A549 (cell line): ENCODE measurements around the gene IL4I1.

Experiments
- TF ChIP-seq, protein P1 (sequence below): fragments of >200 bp; sonication (Bioruptor Twin); formaldehyde crosslinking; IDR thresholded peaks from 3 replicates; pipeline ENCODE4 v1.5.1; 2016
- TF ChIP-seq, protein P2 (sequence below): fragments of 200-600 bp; sonication (generic); IDR thresholded peaks from 2 replicates; pipeline ENCODE4 v1.6.1; 2016; ENCODE audit warnings: antibody characterized with exemption, mild to moderate bottlenecking, moderate library complexity

GRCh38 chr19:49933643-49934042, 37.0 kb upstream of the IL4I1 start:
- TF ChIP-seq, protein P1, sequence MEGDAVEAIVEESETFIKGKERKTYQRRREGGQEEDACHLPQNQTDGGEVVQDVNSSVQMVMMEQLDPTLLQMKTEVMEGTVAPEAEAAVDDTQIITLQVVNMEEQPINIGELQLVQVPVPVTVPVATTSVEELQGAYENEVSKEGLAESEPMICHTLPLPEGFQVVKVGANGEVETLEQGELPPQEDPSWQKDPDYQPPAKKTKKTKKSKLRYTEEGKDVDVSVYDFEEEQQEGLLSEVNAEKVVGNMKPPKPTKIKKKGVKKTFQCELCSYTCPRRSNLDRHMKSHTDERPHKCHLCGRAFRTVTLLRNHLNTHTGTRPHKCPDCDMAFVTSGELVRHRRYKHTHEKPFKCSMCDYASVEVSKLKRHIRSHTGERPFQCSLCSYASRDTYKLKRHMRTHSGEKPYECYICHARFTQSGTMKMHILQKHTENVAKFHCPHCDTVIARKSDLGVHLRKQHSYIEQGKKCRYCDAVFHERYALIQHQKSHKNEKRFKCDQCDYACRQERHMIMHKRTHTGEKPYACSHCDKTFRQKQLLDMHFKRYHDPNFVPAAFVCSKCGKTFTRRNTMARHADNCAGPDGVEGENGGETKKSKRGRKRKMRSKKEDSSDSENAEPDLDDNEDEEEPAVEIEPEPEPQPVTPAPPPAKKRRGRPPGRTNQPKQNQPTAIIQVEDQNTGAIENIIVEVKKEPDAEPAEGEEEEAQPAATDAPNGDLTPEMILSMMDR = no peak
- TF ChIP-seq, protein P2, sequence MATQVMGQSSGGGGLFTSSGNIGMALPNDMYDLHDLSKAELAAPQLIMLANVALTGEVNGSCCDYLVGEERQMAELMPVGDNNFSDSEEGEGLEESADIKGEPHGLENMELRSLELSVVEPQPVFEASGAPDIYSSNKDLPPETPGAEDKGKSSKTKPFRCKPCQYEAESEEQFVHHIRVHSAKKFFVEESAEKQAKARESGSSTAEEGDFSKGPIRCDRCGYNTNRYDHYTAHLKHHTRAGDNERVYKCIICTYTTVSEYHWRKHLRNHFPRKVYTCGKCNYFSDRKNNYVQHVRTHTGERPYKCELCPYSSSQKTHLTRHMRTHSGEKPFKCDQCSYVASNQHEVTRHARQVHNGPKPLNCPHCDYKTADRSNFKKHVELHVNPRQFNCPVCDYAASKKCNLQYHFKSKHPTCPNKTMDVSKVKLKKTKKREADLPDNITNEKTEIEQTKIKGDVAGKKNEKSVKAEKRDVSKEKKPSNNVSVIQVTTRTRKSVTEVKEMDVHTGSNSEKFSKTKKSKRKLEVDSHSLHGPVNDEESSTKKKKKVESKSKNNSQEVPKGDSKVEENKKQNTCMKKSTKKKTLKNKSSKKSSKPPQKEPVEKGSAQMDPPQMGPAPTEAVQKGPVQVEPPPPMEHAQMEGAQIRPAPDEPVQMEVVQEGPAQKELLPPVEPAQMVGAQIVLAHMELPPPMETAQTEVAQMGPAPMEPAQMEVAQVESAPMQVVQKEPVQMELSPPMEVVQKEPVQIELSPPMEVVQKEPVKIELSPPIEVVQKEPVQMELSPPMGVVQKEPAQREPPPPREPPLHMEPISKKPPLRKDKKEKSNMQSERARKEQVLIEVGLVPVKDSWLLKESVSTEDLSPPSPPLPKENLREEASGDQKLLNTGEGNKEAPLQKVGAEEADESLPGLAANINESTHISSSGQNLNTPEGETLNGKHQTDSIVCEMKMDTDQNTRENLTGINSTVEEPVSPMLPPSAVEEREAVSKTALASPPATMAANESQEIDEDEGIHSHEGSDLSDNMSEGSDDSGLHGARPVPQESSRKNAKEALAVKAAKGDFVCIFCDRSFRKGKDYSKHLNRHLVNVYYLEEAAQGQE = no peak
